OCI-LY7 (cell line): Measurements from ENCODE around the gene MRPL53.

Experiments used
- EZH2phosphoT487 ChIP-seq: fragments of 200-600 bp; sonication (generic); IDR thresholded peaks from 2 replicates; pipeline ENCODE4 v1.6.1; 2018; ENCODE audit warnings: low read depth, borderline replicate concordance, mild to moderate bottlenecking, mixed run types, antibody characterized with exemption, low read length, moderate library complexity, mixed read lengths
- TF ChIP-seq, protein P1 (sequence below): fragments of 200-600 bp; sonication (generic); conservative IDR thresholded peaks from 2 replicates; pipeline ENCODE4 v1.5.1; 2014; ENCODE audit warnings: mild to moderate bottlenecking, antibody characterized with exemption, low read length, moderate library complexity, mixed read lengths

DNA sequence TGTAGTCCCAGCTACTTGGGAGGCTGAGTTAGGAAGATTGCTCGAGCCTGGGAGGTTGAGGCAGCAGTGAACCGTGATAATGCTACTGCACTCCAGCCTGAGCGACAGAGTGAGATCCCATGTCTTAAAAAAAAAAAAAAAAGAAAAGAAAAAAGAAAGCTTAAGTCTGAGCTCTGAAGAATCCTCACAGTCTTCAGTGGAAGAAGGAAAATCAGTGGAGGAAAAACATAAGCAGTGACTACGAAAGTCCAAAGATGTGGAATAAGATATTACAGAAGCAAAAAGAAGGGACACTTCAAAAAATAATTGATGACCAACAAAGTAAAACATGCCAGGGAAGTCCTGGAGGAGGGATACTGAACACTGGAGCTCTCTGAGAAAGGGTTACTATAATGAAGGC, 37.8 kb upstream of the MRPL53 start:
- TF ChIP-seq, protein P1, sequence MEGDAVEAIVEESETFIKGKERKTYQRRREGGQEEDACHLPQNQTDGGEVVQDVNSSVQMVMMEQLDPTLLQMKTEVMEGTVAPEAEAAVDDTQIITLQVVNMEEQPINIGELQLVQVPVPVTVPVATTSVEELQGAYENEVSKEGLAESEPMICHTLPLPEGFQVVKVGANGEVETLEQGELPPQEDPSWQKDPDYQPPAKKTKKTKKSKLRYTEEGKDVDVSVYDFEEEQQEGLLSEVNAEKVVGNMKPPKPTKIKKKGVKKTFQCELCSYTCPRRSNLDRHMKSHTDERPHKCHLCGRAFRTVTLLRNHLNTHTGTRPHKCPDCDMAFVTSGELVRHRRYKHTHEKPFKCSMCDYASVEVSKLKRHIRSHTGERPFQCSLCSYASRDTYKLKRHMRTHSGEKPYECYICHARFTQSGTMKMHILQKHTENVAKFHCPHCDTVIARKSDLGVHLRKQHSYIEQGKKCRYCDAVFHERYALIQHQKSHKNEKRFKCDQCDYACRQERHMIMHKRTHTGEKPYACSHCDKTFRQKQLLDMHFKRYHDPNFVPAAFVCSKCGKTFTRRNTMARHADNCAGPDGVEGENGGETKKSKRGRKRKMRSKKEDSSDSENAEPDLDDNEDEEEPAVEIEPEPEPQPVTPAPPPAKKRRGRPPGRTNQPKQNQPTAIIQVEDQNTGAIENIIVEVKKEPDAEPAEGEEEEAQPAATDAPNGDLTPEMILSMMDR = no peak
- TF ChIP-seq EZH2phosphoT487 = no peak
